ENCODE data around the gene ASXL1. TPM values are rescaled to one million over a fixed set of nuclear protein-coding genes. Genes with fewer than 3 reads are reported as not detected.
A peak's percentile ranks its signal among the peaks of the same experiment; 100 is the strongest.

The ASXL1 gene
- total RNA-seq, 2 donors from 2014 or later = 88.9 to 98.6 TPM

DNA sequence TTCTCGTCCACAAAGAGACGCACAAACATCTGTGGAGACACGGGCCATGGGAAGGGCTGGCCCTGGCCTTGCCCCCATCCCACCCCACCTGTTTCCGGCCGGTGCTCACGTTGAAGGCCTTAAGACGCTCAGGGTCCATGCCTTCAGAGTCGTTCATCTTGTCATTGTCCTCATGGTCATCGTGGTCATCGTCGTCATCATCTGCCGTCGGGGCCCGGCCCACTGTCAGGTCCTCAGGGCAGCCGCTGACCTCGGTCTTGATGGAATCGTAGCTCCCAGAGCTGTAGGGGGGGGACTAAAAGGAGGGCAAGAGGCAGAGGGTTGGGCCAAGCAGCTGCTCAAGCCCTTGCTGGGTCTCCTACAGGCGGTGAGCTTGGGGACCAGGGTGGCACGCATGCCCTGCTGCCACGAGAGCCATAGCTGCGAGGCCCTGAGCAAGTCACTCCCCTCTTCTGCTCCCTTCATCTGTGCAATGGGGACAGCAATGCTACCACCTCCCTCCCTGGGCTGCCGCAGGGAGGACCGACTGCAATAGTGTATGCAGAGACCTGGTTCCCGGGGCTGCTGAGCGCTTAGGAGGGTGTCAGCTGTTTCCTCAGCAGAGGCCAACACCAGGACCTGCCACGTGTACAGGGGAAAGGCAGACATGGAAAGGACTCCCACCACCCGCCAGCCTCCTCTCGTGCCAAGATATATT is 95.5 kb downstream of the ASXL1 start:
- H3K4me1 Mint-ChIP-seq = peaks cover 13% of the 10 kb centered on the region
- no peak overlapping the region for H3K4me3 Mint-ChIP-seq
- peaks cover 59% of the 10 kb centered on the region for H3K36me3 Mint-ChIP-seq (ENCODE audit: low read depth)
- DNase-seq = no peak
- no peaks in the 10 kb centered on the region for H3K9me3 ChIP-seq (ENCODE audit: control insufficient read depth, low read length)
- no peak overlapping the region for H3K9ac ChIP-seq (ENCODE audit: extremely low read depth, low read length, poor library complexity, severe bottlenecking)
- H3K36me3 ChIP-seq (ENCODE audit: control insufficient read depth, insufficient read depth, low read length) = peaks cover 62% of the 10 kb centered on the region
- H3K4me1 ChIP-seq (ENCODE audit: control insufficient read depth, insufficient read depth, low read length) = peaks cover 12% of the 10 kb centered on the region
- no peak overlapping the region for H3K4me3 ChIP-seq (ENCODE audit: low read length)
- H3K9me3 Mint-ChIP-seq = no peaks in the 10 kb centered on the region
- WGBS, 2 experiments (ENCODE audit: insufficient coverage in 1 of 2, insufficient read length in 1 of 2) = 95% methylated on average over 22 to 28 of the region's 28 CpGs
- H3K27me3 ChIP-seq (ENCODE audit: control insufficient read depth, insufficient read depth, low read length, poor library complexity, severe bottlenecking) = no peaks in the 10 kb centered on the region
- no peaks in the 10 kb centered on the region for H3K27me3 Mint-ChIP-seq (ENCODE audit: insufficient read depth)
- TF ChIP-seq, protein P1, sequence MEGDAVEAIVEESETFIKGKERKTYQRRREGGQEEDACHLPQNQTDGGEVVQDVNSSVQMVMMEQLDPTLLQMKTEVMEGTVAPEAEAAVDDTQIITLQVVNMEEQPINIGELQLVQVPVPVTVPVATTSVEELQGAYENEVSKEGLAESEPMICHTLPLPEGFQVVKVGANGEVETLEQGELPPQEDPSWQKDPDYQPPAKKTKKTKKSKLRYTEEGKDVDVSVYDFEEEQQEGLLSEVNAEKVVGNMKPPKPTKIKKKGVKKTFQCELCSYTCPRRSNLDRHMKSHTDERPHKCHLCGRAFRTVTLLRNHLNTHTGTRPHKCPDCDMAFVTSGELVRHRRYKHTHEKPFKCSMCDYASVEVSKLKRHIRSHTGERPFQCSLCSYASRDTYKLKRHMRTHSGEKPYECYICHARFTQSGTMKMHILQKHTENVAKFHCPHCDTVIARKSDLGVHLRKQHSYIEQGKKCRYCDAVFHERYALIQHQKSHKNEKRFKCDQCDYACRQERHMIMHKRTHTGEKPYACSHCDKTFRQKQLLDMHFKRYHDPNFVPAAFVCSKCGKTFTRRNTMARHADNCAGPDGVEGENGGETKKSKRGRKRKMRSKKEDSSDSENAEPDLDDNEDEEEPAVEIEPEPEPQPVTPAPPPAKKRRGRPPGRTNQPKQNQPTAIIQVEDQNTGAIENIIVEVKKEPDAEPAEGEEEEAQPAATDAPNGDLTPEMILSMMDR (conservative IDR thresholded peaks at IDR 0.05) = no peak
- peak overlapping the region; percentile 36 for H3K27ac Mint-ChIP-seq
- no peak overlapping the region for H3K27ac ChIP-seq (ENCODE audit: low read depth, low read length)

DNA sequence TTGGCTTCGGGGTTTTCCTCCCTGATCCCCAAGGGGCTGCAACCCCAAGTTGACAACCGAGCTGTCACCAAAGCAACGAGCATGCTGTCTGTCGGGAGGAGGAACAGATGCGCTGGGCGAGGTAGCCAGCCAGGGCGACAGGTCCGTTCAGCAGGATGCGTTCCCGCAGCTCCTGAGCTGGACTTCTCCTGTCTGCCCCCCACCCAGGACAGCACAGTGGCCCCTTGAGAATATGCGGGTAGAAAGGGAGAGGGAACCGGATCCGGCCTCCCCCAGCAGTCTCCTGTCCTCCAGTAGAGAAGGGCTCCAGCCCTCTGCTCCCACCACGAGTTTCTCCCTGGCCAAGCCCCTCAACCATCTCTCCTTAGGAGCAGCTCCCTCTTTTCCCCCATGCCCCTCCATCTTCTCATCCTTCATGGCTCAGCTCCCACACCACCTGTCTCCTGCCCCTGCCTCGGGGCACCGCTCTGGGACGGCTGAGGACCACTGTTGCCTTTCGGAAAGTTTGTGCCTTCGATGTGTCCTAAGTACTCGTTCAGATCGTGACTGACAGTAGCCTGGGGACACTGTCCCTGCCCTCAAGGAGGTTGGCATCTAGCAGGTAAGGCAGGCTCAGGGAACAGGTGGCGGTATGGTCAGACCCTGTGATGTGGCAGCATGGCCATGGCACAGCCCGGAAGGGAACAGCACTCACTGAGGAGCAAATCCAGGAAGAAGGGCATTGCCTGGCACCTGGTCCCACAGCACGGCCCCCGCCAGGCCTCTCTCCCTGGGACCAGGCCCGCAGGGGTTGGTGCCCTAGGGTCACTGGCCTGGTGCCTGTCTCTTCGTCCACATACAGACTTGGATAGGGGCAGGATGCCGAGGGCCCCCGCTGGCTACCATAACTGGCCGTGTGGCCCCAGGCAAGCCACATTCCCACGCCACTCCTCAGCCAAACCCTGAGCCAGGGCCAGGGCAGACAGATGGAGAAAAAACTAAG is 96.3 kb downstream of the ASXL1 start:
- 93 to 97% methylated on average over 17 to 31 of the region's 31 CpGs for WGBS, 2 experiments (ENCODE audit: insufficient coverage in 1 of 2, insufficient read length in 1 of 2)
- H3K9me3 Mint-ChIP-seq = no peaks in the 10 kb centered on the region

More for the DNA sequence above, 96.3 kb downstream of the ASXL1 start:
- Histone ChIP-seq H3K4me1 (ENCODE audit: control insufficient read depth, insufficient read depth, low read length) (peaks cover 12% of the 10 kb centered on the region), H3K27me3 (ENCODE audit: control insufficient read depth, insufficient read depth, low read length, poor library complexity, severe bottlenecking) (no peaks in the 10 kb centered on the region), H3K36me3 (ENCODE audit: control insufficient read depth, insufficient read depth, low read length) (peaks cover 54% of the 10 kb centered on the region), H3K9me3 (ENCODE audit: control insufficient read depth, low read length) (no peaks in the 10 kb centered on the region), H3K27ac (ENCODE audit: low read depth, low read length) (no peak overlapping the region), H3K9ac (ENCODE audit: extremely low read depth, low read length, poor library complexity, severe bottlenecking) (no peak overlapping the region), H3K4me3 (ENCODE audit: low read length) (no peak overlapping the region)
- Mint-ChIP-seq H3K4me1 (peaks cover 15% of the 10 kb centered on the region), H3K27me3 (ENCODE audit: insufficient read depth) (no peaks in the 10 kb centered on the region), H3K27ac (peak overlapping the region; percentile 74), H3K4me3 (no peak overlapping the region), H3K36me3 (ENCODE audit: low read depth) (peaks cover 53% of the 10 kb centered on the region)
- TF ChIP-seq, protein P1 (conservative IDR thresholded peaks at IDR 0.05) = no peak
- DNase-seq = no peak

Data from endodermal cell (in vitro differentiated cells).